BLaER1 (cell line): Measurements from ENCODE around the gene LSM10.

Experiments
- H3K27ac ChIP-seq: shearing (Covaris generic); formaldehyde crosslinking; 2 replicates; pipeline ENCODE4 v1.8.1; 2022
- H3K27me3 ChIP-seq: shearing (Covaris generic); formaldehyde crosslinking; 2 replicates; pipeline ENCODE4 v1.8.1; 2022
- H3K36me3 ChIP-seq: shearing (Covaris generic); formaldehyde crosslinking; 2 replicates; pipeline ENCODE4 v1.8.1; 2022
- H3K4me1 ChIP-seq: shearing (Covaris generic); formaldehyde crosslinking; 2 replicates; pipeline ENCODE4 v1.8.1; 2022
- H3K4me2 ChIP-seq: shearing (Covaris generic); formaldehyde crosslinking; 2 replicates; pipeline ENCODE4 v1.8.1; 2022
- H3K4me3 ChIP-seq: shearing (Covaris generic); formaldehyde crosslinking; 2 replicates; pipeline ENCODE4 v1.8.1; 2022
- H3K9ac ChIP-seq: shearing (Covaris generic); formaldehyde crosslinking; 2 replicates; pipeline ENCODE4 v1.8.1; 2022
- H3K9me3 ChIP-seq: shearing (Covaris generic); formaldehyde crosslinking; 2 replicates; pipeline ENCODE4 v1.8.1; 2022
- H4K20me1 ChIP-seq: shearing (Covaris generic); formaldehyde crosslinking; 2 replicates; pipeline ENCODE4 v1.8.1; 2022
- Cebpa-rat ChIP-seq: shearing (Covaris generic); IDR thresholded peaks from 2 replicates; pipeline ENCODE4 v1.8.1; 2022

LSM10 gene

DNA sequence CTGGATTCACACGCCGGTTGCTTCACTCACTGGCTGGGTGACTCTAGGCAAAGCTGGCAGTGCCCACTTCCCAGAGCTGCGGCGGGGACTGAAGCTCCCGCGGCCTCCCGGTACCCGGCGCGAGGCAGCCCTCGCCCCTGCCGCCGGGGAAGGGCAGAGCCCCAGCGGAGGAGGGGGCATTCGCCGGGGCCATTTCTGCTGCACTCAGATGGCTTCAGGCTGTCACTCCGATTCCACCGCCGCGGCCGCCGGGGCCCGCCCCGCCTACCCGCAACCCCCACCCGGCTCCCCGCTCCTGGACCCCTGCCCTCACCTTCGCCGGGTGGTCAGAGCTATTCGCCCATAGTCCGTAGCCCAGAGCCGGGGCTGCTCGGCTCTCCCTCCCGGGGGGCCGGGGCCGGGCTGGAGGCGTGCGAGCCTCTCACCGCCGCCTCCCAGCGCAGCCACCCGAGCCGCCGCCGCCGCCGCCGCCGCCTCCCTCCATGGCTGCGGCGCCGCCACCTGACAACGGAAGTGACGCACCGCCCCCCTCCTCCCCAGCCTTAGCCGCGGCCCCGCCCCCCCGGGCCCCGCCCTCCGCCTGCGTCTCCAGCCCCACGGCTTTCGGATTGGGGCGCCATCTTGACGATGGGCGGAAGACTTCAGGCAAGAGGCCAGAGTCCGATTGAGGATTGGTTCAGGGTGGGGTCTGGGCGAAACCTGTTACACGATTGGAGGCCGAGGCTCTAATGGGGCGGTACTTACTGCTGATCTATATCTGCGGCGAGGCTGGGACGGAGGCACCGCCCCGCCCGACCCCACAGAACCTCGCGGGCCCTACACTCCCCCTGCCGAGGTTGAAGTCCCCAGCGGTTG, 12.1 kb downstream of the LSM10 start, which contains the start of gene STK40:
TSS of gene STK40 (minus strand) at position 515 of the 855 bp plus-strand sequence. CDS start 24,592 bp downstream, outside the sequence.
- peaks cover 12% of the 10 kb centered on the region for H3K36me3 ChIP-seq
- peak within 1 kb of the TSS; percentile 99 for H3K4me2 ChIP-seq
- peak within 1 kb of the TSS; percentile 78 for H3K27ac ChIP-seq
- H3K27me3 ChIP-seq: no peaks in the 10 kb centered on the region
- H3K4me3 ChIP-seq: peak within 1 kb of the TSS; percentile 85
- H3K4me1 ChIP-seq: peaks cover 52% of the 10 kb centered on the region
- no peaks in the 10 kb centered on the region for H3K9me3 ChIP-seq
- peak within 1 kb of the TSS; percentile 87 for H3K9ac ChIP-seq
- no peak for TF ChIP-seq Cebpa-rat
- H4K20me1 ChIP-seq: peaks cover 46% of the 10 kb centered on the region

DNA sequence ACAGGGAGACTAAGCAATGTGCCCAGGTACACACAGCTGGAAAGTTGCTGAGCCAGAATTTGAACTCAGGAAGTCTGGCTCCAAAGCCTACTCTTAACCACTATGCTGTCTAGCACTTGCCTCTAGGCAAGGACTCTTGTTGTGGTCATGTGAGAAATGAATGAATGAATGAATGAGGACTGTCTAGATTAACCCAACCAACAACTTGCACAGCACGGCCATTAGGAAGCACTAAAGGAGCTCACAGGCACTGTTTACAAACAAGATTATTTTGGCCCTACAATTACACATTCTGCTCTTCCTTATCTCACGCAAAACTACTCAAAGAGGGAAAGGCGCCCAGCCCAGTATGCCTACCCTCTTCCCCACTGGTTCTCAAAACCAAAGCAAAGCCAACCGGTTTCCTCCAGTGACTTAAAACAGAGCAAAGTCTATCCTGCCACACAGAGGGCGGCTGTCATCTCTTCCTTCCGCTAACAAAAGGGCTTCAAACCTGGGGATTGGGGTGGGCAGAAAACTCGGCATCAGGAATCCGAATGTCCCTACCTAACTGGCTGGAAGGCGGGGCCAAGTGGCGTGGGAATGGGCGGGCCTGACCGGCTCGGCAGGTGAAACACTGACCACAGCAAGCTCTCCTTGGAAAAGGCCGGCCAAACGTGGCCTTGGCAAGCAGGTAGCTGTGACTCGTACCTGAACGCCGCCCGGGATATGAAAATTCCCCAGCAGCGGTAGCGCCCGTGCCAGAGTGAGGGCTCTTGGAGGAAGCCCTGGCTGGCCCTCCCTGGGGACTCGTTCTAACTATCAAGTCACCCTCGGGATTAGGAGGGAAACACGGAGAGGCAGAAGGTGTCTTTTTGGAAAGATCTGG, 12.9 kb downstream of the LSM10 start:
- no peak for TF ChIP-seq Cebpa-rat
- H4K20me1 ChIP-seq: peaks cover 54% of the 10 kb centered on the region
- peak overlapping the region; percentile 99 for H3K4me2 ChIP-seq
- peak overlapping the region; percentile 85 for H3K4me3 ChIP-seq
- no peaks in the 10 kb centered on the region for H3K27me3 ChIP-seq
- H3K9ac ChIP-seq: peak overlapping the region; percentile 87
- H3K27ac ChIP-seq: peak overlapping the region; percentile 78
- no peaks in the 10 kb centered on the region for H3K9me3 ChIP-seq
- peaks cover 5% of the 10 kb centered on the region; the same call in 1 of the 2 replicates for H3K36me3 ChIP-seq
- H3K4me1 ChIP-seq: peaks cover 44% of the 10 kb centered on the region

DNA sequence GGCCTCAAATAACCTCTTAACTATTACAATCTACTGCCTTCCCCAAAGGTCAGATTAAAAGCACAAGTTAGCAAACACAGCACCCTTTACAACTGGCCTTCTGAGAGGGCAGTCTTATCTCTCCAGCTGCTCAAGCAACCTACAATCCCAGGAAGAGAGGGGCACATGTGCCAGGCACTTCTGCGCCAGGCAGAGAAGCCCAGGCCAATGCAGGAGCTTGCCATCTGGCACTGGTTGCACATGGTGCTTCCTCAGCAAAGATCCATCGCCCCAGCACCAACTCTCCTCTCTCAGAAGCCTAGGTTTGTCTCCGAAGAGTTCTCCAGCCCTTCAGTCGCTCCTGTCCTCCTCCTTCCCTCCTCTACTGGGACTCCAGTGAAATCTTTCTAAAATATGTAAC, 14.5 kb downstream of the LSM10 start:
- Histone ChIP-seq H3K4me1 (peaks cover 54% of the 10 kb centered on the region), H3K36me3 (peaks cover 7% of the 10 kb centered on the region), H3K27me3 (no peaks in the 10 kb centered on the region), H3K9ac (no peak overlapping the region), H3K4me2 (no peak overlapping the region; the same call in 1 of the 2 replicates), H3K9me3 (no peaks in the 10 kb centered on the region), H4K20me1 (peaks cover 67% of the 10 kb centered on the region), H3K4me3 (no peak overlapping the region), H3K27ac (no peak overlapping the region)
- TF ChIP-seq Cebpa-rat: no peak

DNA sequence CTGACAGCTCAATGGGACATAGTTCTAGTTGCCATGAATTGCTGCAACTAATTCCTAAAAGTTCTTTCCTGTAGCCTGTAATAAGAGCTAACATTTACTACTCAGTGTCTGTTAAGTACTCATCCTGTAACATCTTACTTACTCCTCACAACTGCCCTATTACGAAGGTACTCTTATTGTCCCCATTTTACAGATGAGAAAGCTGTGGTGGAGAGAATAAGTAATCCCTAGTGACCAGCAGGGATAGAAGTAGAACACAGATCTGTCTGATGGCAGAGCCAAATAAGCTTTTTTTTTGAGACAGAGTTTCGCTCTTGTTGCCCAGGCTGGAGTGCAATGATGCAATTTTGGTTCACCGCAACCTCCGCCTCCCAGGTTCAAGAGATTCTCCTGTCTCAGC, 15.0 kb downstream of the LSM10 start:
- Histone ChIP-seq H4K20me1 (peaks cover 67% of the 10 kb centered on the region), H3K27ac (no peak overlapping the region), H3K4me3 (no peak overlapping the region), H3K27me3 (no peaks in the 10 kb centered on the region), H3K9ac (no peak overlapping the region; the same call in 1 of the 2 replicates), H3K4me1 (peaks cover 56% of the 10 kb centered on the region), H3K4me2 (no peak overlapping the region), H3K9me3 (no peaks in the 10 kb centered on the region), H3K36me3 (peaks cover 8% of the 10 kb centered on the region)
- no peak for TF ChIP-seq Cebpa-rat

DNA sequence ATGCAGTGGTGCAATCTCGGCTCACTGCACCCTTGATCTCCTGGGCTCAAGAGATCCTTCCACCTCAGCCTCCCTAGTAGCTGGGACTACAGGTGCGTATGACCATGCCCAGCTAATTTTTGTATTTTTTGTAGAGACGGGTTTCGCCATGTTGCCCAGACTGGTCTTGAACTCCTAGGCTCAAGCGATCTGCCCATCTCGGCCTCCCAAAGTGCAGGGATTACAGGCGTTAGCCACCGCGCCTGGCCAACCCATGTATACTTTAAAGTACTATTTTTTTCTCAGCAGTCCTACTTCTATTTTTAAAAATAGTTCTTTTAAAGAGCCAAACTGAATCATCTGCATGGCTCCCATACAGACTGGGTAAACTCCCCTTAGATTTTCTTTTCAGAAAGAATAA, 15.5 kb downstream of the LSM10 start:
- Histone ChIP-seq H4K20me1 (peaks cover 67% of the 10 kb centered on the region), H3K27me3 (no peaks in the 10 kb centered on the region), H3K4me1 (peaks cover 54% of the 10 kb centered on the region), H3K9ac (no peak overlapping the region; the same call in 1 of the 2 replicates), H3K36me3 (peaks cover 10% of the 10 kb centered on the region), H3K27ac (no peak overlapping the region), H3K9me3 (no peaks in the 10 kb centered on the region), H3K4me3 (no peak overlapping the region), H3K4me2 (no peak overlapping the region)
- no peak for TF ChIP-seq Cebpa-rat

DNA sequence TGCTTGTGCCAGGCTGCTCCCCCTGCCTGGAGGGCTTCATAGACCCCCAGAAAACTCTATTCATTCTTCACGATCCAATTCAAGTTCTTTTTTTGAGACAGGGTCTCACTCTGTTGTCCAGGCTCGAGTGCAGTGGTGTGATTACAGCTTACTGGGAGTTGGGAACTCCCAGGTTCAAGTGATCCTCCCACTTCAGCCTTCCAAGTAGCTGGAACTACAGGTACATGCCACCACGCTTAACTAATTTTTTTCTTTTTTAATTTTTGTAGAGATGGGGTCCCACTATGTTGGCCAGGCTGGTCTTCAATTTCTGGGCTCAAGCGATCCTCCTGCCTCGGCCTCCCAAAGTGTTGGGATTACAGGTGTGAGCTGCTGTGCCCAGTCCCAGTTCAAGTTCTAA, 16.3 kb downstream of the LSM10 start:
- Histone ChIP-seq H3K27ac (no peak overlapping the region), H3K9ac (no peak overlapping the region), H4K20me1 (peaks cover 67% of the 10 kb centered on the region), H3K36me3 (peaks cover 10% of the 10 kb centered on the region), H3K4me2 (no peak overlapping the region), H3K4me1 (peaks cover 46% of the 10 kb centered on the region), H3K9me3 (no peaks in the 10 kb centered on the region), H3K4me3 (no peak overlapping the region), H3K27me3 (no peaks in the 10 kb centered on the region)
- TF ChIP-seq Cebpa-rat: no peak

DNA sequence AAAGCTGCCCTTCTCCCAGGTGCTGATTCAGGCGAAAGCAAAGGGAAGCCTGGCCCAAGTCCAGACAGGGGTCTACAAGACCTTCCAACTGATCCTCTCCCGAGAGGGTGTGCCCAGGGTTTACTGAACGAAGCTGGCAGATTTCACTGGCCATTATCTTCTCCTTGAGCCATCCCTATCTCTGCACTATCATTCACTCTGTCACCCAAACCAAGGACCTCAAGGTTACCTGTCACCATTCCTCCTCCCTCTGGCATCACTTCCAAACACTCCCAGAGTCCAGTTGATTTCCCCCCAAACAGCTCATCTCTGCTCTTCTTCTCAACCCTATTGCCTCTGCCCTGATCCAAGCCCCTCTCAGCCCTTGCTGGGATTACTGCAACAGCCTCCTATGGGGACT, 16.9 kb downstream of the LSM10 start:
- H3K9ac ChIP-seq: 0 out of 2 replicates have a peak overlapping the region, but pooled peaks have one; percentile 2
- H3K27ac ChIP-seq: no peak overlapping the region
- H3K4me3 ChIP-seq: no peak overlapping the region
- TF ChIP-seq Cebpa-rat: no peak
- H3K36me3 ChIP-seq: peaks cover 10% of the 10 kb centered on the region
- H3K9me3 ChIP-seq: no peaks in the 10 kb centered on the region
- peaks cover 67% of the 10 kb centered on the region for H4K20me1 ChIP-seq
- H3K4me1 ChIP-seq: peaks cover 47% of the 10 kb centered on the region
- H3K4me2 ChIP-seq: no peak overlapping the region
- H3K27me3 ChIP-seq: no peaks in the 10 kb centered on the region

DNA sequence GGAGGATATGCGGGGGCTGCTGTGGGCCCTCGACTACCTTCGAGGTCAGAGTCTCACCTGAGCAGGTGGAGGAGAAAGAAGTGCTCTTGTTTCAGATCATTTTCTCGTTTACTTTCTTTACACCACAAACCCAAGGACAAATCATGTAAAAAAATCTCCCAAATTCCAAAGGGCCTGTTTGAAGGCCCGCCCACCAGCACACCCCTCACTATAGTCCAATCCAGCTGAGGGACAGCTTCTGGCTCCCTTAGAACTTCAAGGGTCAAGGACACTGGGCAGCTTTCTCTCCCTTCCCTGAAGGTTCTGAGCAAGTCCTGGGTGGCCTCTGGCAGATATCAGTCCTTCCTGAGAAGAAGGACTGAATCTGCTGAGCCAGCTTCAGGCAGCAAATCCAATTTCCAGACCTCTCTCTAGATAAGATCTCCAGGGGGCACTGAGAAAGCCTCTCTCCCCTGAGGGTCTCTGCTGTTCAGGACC, 17.5 kb downstream of the LSM10 start:
- Histone ChIP-seq H3K27ac (no peak overlapping the region), H3K4me3 (no peak overlapping the region), H3K36me3 (peaks cover 10% of the 10 kb centered on the region), H4K20me1 (peaks cover 68% of the 10 kb centered on the region), H3K4me2 (no peak overlapping the region), H3K4me1 (peaks cover 53% of the 10 kb centered on the region), H3K9ac (0 out of 2 replicates have a peak overlapping the region, but pooled peaks have one; percentile 2), H3K27me3 (no peaks in the 10 kb centered on the region), H3K9me3 (no peaks in the 10 kb centered on the region)
- no peak for TF ChIP-seq Cebpa-rat

DNA sequence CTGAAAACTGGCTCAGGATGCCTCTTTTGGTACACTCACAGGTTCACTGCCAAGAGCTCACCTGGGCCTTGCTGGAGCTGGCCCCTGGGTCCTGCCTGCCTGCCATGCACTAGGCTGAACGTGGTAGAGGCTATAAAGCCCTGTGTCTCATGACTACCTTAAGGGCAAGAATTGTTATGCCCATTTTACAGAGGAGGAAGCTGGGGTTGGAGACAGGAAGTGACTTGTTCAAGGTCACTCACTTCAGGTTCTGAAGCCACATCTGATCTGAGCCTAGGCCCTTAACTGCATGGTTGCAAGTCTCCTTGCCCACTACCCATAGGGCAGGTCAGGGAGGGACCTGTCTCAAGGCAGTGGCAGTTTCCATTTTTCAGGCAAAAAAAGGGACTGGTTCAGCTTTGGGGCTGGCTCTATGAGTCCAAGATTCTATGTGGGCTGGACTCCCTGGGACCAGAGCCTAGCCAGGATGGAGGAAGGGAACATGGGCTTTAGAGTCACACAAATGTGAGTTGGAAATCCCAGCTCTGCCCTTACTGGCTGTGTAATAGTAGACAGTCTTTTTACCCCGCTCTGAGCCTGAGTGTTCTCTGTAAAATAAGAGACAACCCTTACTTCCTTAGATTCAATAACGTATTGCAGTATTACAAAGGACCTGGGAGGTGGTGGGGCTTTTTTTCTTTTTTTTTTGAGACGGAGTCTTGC, 19.8 kb downstream of the LSM10 start:
- H3K4me3 ChIP-seq: no peak overlapping the region
- no peaks in the 10 kb centered on the region for H3K9me3 ChIP-seq
- no peaks in the 10 kb centered on the region for H3K27me3 ChIP-seq
- peaks cover 10% of the 10 kb centered on the region for H3K36me3 ChIP-seq
- TF ChIP-seq Cebpa-rat: no peak
- peak overlapping the region; percentile 59 for H3K4me2 ChIP-seq
- H4K20me1 ChIP-seq: peaks cover 63% of the 10 kb centered on the region
- H3K4me1 ChIP-seq: peaks cover 54% of the 10 kb centered on the region
- peak overlapping the region; percentile 46; the same call in 1 of the 2 replicates for H3K27ac ChIP-seq
- H3K9ac ChIP-seq: no peak overlapping the region
